ENCODE data around the gene QRSL1. TPM values are rescaled to one million over a fixed set of nuclear protein-coding genes. Genes with fewer than 3 reads are reported as not detected.
"Not testable (repeated sequence)": the region's sequence is repeated elsewhere in the genome, so short reads cannot be mapped to it uniquely, and the experiment has no call there.

QRSL1 gene
- total RNA-seq, 2 experiments from 2014 or later, result 22.9 to 24.5 TPM

GRCh38 chr6:106620931-106621672 is 8.3 kb upstream of the QRSL1 start:
- POLR2A ChIA-PET, result no interaction called here
- CTCF ChIA-PET, result no interaction called here

GRCh38 chr6:106622412-106622811 is 7.0 kb upstream of the QRSL1 start:
- ChIA-PET CTCF (no interaction called here), POLR2A (interaction anchor here (0.6 kb wide), 1 partner anchor 16 kb away, joined by 3 read pairs; no protein-coding TSS in a partner anchor)

- ChIA-PET CTCF (no interaction called here), POLR2A (no interaction called here)
Measured at GRCh38 chr6:106623039-106623438, 6.3 kb upstream of the QRSL1 start.

DNA sequence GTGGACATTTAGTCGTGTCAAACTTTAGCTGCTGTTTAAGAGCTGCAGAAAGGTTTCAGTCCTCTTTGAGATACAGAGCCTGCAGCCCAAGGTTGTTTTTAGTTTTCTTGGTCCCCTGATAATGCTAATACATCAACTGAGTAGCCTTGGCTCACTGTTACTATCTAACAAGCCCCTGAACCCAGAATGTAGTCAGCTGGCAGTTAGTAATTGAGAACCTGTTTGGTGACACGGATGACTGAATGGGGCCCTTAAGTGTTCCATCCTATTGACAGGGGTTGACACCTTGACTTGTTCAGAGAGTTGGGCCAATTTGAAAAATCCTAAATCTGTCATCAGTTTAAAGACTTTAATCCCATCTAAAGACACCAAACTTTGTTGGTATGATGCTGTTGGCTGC is 2.9 kb upstream of the QRSL1 start:
- POLR2A ChIA-PET, result no interaction called here
- CTCF ChIA-PET, result interaction anchor here (0.9 kb wide), 1 partner anchor 16 kb away, joined by 3 read pairs; no protein-coding TSS in a partner anchor

- CTCF ChIA-PET, result not testable (repeated sequence)
- POLR2A ChIA-PET, result interaction anchor here (0.5 kb wide), 1 partner anchor 324 kb away, joined by 7 read pairs; no protein-coding TSS in a partner anchor
Measured at GRCh38 chr6:106627760-106628159, 1.6 kb upstream of the QRSL1 start.

- CTCF ChIA-PET, result interaction anchor here (0.6 kb wide), 1 partner anchor 287 kb away, joined by 3 read pairs; no protein-coding TSS in a partner anchor
Measured at GRCh38 chr6:106628658-106629102, 698 bp upstream of the QRSL1 start.

DNA sequence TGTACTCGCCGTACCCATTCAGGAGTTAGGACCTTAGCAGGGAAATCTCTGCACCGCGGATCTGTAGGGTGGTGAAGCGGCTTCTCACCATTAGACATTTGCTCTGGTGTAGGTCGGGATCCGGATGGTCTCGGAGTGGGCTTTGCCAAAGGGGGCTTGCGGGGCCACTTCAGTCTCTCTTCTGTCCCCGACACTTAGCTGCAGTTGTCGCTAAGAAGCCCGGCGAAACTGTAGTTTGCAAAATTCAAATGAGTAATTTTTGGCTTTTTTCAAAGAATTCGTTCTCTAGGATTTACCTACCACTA is 433 bp downstream of the QRSL1 start:
- CTCF ChIA-PET, result no interaction called here
- POLR2A ChIA-PET, result no interaction called here

More at GRCh38 chr6:106628658-106629102, 698 bp upstream of the QRSL1 start:
- POLR2A ChIA-PET, result interaction anchor here (0.5 kb wide), 1 partner anchor 824 kb away, joined by 3 read pairs; no protein-coding TSS in a partner anchor

GRCh38 chr6:106630366-106630765 is 988 bp downstream of the QRSL1 start:
- CTCF ChIA-PET, result no interaction called here
- POLR2A ChIA-PET, result interaction anchor here (0.6 kb wide), 1 partner anchor 699 kb away, joined by 3 read pairs; no protein-coding TSS in a partner anchor

DNA sequence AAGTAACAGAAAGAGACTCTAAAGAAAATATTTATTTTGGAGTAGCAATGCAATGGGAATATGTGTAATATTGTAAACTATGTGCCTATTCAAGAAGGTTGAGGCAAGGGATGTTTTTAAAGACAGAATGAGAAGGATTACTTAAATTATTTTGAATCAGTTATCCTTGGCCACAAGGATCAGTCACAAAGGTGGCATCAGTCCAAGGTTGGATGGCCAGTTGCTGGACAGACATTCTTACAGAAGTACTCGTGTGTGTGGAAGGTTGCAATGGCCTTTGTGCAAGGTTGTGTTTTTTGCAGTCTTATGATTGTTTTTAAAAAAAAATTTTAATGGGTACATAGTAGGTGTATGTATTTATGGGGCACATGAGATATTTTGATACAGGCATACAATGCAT is 2.0 kb downstream of the QRSL1 start:
- POLR2A ChIA-PET, result no interaction called here
- CTCF ChIA-PET, result no interaction called here

DNA sequence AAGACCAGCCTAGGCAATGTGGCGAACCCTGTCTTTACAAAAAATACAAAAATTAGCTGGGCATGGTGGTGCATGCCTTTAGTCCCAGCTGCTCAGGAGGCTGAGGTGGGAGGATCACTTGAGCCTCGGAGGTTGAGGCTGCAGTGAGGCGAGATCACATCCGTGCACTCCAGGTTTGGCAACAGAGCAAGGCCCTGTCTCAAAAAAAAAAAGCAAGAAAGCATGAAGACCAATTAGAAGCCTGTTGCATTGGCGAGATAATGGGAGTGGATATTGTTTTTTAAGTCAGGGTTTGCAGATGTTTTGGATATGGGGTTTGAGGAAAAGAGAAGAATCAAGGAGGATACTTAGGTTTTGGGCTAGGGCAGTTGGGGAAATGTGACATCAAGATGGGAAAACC is 5.2 kb downstream of the QRSL1 start:
- POLR2A ChIA-PET, result no interaction called here

DNA sequence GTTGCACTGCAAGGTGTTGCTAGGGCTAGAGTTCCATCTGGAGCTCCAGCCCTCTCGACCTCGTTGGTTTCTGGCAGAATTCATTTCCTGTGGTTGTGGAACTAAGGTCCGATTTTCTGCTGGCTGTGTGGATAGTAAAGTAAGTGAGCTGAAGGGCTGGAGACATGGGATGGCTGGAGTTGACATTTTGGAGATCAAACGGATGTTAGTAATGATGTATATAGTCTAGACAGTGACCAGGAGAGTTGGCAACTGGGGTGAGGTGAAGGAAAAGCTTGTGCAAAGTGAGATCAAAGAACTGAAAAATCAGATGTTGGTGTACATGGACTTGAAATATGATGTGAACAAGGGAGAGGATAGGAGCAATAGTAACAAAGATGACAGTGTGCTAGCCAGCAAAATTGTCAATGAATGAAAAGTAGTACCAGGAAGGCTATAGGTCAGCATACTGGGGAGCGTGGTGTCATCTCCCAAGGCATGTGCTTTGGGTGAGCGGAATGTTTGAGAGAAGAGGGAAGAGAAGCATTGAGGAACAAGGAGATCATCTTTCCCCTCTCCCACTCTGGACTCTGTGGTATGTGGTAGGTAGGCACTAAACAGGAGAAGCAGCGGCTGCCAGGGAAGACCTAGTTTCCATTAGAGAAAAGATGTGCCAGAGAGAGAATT is 7.8 kb downstream of the QRSL1 start:
- ChIA-PET POLR2A (no interaction called here), CTCF (interaction anchor here (1.0 kb wide), 1 partner anchor 342 kb away, joined by 3 read pairs; no protein-coding TSS in a partner anchor)

More for the DNA sequence above, 5.2 kb downstream of the QRSL1 start:
- CTCF ChIA-PET, result no interaction called here

DNA sequence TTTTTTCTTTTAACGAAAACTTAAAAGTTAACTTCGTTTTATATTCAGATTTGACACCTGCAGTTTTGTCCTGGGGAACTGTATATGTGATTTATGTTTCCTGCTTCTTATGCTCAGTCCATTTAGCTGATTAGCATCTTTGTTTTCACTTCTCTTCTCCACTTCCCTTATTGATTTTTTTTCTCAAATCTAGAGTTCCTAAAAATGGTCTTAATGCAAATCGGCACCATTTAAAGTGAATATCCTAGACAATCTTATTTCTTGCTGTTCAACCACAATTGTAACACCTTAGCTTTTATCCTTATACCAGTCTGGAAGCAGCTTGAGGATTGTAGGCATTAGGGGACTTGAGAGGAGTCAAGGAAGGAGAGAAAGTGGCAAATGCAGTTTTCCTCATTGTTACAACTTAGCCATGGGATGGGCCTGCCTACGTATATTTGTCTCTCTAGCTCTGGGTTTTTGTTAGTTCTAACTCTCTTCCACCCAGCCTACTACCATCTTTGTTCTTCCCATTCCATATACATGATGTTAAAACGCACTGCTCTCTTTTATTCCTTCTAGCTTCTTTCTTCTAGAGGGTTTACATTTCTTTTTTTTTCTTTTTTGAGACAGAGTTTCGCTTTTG is 8.5 kb downstream of the QRSL1 start:
- POLR2A ChIA-PET, result interaction anchor here (0.6 kb wide), 2 partner anchors 16 to 43 kb away, joined by 3 to 4 read pairs; no protein-coding TSS in a partner anchor

GRCh38 chr6:106639812-106640211 is 10.4 kb downstream of the QRSL1 start:
- POLR2A ChIA-PET, result no interaction called here
- CTCF ChIA-PET, result no interaction called here

More for the DNA sequence above, 8.5 kb downstream of the QRSL1 start:
- CTCF ChIA-PET, result no interaction called here

GRCh38 chr6:106642476-106642875 is 13.1 kb downstream of the QRSL1 start:
- POLR2A ChIA-PET, result no interaction called here
- CTCF ChIA-PET, result interaction anchor here (1.7 kb wide), 1 partner anchor 16 kb away, joined by 3 read pairs; no protein-coding TSS in a partner anchor

DNA sequence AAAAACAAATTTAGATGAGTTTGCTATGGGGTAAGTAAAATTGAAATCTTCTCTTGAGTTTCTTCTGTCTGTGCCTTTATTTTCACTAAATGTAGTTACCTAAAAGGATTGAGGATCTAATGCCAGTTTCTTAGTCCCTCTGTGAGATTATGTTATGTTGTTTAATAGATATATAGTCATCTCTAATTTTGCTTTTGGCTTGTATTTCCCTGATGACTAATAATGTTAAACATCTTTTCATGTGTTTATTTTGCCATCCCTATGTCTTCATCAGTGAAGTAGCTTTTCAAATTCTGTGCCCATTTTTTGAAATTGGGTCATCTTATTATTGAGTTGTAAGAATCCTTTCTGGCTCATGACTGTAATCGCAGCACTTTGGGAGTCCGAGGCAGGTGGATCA is 13.7 kb downstream of the QRSL1 start:
- ChIA-PET CTCF (interaction anchor here (1.7 kb wide), 1 partner anchor 17 kb away, joined by 3 read pairs; no protein-coding TSS in a partner anchor), POLR2A (no interaction called here)

- ChIA-PET CTCF (no interaction called here), POLR2A (no interaction called here)
Measured at GRCh38 chr6:106648651-106649308, 19.4 kb downstream of the QRSL1 start.

GRCh38 chr6:106658469-106658868 is 29.1 kb downstream of the QRSL1 start:
- CTCF ChIA-PET, result no interaction called here
- POLR2A ChIA-PET, result no interaction called here

- ChIA-PET CTCF (no interaction called here), POLR2A (interaction anchor here (0.7 kb wide), 1 partner anchor 13 kb away, joined by 6 read pairs; no protein-coding TSS in a partner anchor)
Measured at GRCh38 chr6:106659859-106660258, 30.5 kb downstream of the QRSL1 start.

DNA sequence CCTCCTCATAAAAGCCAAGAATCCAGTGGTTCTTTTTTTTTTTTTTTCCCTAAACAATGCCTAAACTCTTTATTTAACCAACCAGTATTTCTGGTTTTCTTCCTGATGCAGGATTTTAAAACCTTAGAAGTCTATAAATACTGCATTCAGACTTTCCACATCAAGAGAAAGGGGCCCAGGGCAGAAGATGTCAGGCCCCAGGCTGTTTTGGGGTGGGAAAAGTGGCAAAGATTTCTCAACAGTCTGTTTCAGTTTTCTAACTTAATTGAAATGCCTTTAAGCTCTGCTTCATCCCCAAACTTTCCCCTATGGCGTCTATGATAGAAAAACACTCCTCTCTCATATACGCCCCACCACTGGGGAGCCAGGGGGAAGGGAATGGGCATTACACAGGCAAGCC is 33.1 kb downstream of the QRSL1 start:
- CTCF ChIA-PET, result no interaction called here
- POLR2A ChIA-PET, result no interaction called here

All from activated CD8-positive, alpha-beta memory T cell treated with anti-CD3 and anti-CD28 coated beads for 36 hours (primary cell).